ENCODE results near the gene ENDOV. TPM values are rescaled to one million over a fixed set of nuclear protein-coding genes. Genes with fewer than 3 reads are reported as not detected.

The ENDOV gene
- total and polyA plus RNA-seq, 2 of the 13 experiments (the other 11 are each of a cell fraction or from before 2014, with no cell fraction given), result 15.1 to 17.1 TPM

GRCh38 chr17:80426671-80427326 is 11.8 kb downstream of the ENDOV start (continued):
- TF ChIP-seq HIC2 (CRISPR knock-in tag; IDR thresholded peaks at IDR 0.05; ENCODE audit: low read depth) (no peak), RFX1 (IDR thresholded peaks at IDR 0.05) (no peak), CEBPB (IDR thresholded peaks at IDR 0.05; ENCODE audit: borderline replicate concordance, low read depth, low read length) (no peak), CREM (IDR thresholded peaks at IDR 0.05) (no peak), CREM (CRISPR knock-in tag; IDR thresholded peaks at IDR 0.05) (no peak), ZNF180 (CRISPR knock-in tag; IDR thresholded peaks at IDR 0.05; ENCODE audit: borderline replicate concordance, low read depth) (no peak), AGO2 (optimal IDR thresholded peaks at IDR 0.05; ENCODE audit: low read depth, low read length) (peak; percentile 48), ETV6 (CRISPR knock-in tag; conservative IDR thresholded peaks at IDR 0.05) (0 out of 2 replicates have a peak, but pooled peaks have one; percentile 35), ZSCAN29 (CRISPR knock-in tag; conservative IDR thresholded peaks at IDR 0.05) (no peak), ZNF562 (CRISPR knock-in tag; IDR thresholded peaks at IDR 0.05; ENCODE audit: borderline replicate concordance) (no peak), ZNF251 (CRISPR knock-in tag; IDR thresholded peaks at IDR 0.05) (no peak), ZNF260 (CRISPR knock-in tag; IDR thresholded peaks at IDR 0.05; ENCODE audit: borderline replicate concordance, low read depth) (no peak), HDAC2 (CRISPR knock-in tag; IDR thresholded peaks at IDR 0.05) (peak; percentile 49), TMF1 (CRISPR knock-in tag; IDR thresholded peaks at IDR 0.05; ENCODE audit: low read depth) (0 out of 2 replicates have a peak, but pooled peaks have one; percentile 49)
- TF ChIP-seq, protein P1, sequence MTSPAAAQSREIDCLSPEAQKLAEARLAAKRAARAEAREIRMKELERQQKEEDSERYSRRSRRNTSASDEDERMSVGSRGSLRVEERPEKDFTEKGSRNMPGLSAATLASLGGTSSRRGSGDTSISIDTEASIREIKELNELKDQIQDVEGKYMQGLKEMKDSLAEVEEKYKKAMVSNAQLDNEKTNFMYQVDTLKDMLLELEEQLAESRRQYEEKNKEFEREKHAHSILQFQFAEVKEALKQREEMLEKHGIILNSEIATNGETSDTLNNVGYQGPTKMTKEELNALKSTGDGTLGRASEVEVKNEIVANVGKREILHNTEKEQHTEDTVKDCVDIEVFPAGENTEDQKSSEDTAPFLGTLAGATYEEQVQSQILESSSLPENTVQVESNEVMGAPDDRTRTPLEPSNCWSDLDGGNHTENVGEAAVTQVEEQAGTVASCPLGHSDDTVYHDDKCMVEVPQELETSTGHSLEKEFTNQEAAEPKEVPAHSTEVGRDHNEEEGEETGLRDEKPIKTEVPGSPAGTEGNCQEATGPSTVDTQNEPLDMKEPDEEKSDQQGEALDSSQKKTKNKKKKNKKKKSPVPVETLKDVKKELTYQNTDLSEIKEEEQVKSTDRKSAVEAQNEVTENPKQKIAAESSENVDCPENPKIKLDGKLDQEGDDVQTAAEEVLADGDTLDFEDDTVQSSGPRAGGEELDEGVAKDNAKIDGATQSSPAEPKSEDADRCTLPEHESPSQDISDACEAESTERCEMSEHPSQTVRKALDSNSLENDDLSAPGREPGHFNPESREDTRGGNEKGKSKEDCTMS (CRISPR knock-in tag; conservative IDR thresholded peaks at IDR 0.05), result no peak
- TF ChIP-seq, protein P2, sequence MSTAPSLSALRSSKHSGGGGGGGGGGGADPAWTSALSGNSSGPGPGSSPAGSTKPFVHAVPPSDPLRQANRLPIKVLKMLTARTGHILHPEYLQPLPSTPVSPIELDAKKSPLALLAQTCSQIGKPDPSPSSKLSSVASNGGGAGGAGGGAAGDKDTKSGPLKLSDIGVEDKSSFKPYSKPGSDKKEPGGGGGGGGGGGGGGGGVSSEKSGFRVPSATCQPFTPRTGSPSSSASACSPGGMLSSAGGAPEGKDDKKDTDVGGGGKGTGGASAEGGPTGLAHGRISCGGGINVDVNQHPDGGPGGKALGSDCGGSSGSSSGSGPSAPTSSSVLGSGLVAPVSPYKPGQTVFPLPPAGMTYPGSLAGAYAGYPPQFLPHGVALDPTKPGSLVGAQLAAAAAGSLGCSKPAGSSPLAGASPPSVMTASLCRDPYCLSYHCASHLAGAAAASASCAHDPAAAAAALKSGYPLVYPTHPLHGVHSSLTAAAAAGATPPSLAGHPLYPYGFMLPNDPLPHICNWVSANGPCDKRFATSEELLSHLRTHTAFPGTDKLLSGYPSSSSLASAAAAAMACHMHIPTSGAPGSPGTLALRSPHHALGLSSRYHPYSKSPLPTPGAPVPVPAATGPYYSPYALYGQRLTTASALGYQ (CRISPR knock-in tag; IDR thresholded peaks at IDR 0.05), result no peak
- TF ChIP-seq, protein P3, sequence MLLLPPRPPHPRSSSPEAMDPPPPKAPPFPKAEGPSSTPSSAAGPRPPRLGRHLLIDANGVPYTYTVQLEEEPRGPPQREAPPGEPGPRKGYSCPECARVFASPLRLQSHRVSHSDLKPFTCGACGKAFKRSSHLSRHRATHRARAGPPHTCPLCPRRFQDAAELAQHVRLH (CRISPR knock-in tag; IDR thresholded peaks at IDR 0.05; ENCODE audit: borderline replicate concordance, low read depth), result peak; percentile 78; the same call in 1 of the 2 replicates
